SHP77 treated with DMSO at 0.1 percent for 48 hours (cell line): ENCODE results near the gene PARVA.
"Not testable (repeated sequence)": the region's sequence is repeated elsewhere in the genome, so short reads cannot be mapped to it uniquely, and the experiment has no call there.

Source experiments
- DNase-seq: peaks from one replicate; lab custom pipeline; 2025; lab: John Stamatoyannopoulos, UW

The PARVA gene

GRCh38 chr11:12503886-12504285 is 126.5 kb downstream of the PARVA start:
- no peak for DNase-seq

- DNase-seq, result no peak
These were observed 127.8 kb downstream of the PARVA start for GRCh38 chr11:12505183-12505582.

DNA sequence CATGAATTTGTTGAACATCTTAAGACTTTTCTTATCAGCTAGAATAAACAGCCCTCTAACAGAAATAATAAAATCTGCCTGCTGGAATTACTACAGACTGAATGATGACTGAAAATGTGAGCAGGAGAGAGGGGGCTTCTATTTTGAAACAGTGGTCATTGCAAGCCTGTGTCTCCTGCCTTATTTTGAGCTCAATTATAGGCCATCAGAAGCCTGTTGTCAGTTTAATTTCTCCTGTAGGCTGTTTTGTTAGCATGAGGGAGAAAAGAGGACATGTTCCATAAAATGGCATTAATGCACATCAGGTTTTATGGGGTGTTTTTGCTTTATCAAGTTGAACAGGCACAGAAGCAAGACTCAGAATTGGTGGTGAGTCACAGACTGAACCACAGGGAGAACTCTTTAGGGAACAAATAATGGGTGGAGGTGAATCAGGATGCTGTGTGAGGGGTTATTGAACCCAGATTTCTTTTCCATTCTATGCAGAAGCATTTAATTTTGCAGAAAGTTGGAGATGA is 129.1 kb downstream of the PARVA start:
- DNase-seq, result no peak

- DNase-seq, result no peak
These were observed 130.0 kb downstream of the PARVA start for GRCh38 chr11:12507391-12507790.

- no peak for DNase-seq
These were observed 130.9 kb downstream of the PARVA start for GRCh38 chr11:12508151-12508751.

GRCh38 chr11:12509371-12509770 is 132.0 kb downstream of the PARVA start:
- no peak for DNase-seq

GRCh38 chr11:12512132-12512531 is 134.8 kb downstream of the PARVA start:
- DNase-seq, result no peak

- DNase-seq, result no peak
These were observed 135.5 kb downstream of the PARVA start for GRCh38 chr11:12512826-12513395.

GRCh38 chr11:12516387-12517105 is 139.2 kb downstream of the PARVA start:
- no peak for DNase-seq

DNA sequence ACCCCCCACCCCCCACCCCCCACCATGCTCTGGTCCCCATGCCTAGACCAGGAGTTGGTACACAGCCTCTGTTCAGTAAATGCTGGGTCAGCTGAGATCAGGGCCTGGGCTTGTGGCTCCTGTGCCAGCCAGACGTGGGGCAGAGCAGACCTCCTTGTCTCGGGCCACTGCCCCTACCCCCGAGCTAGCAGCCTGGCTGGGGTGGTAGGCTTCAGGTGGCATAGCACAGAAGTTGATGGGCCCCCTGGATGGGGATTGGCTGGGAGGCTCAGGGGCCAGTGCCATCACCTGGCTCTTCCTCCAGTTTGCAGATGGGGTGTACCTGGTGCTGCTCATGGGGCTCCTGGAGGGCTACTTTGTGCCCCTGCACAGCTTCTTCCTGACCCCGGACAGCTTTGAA is 139.9 kb downstream of the PARVA start:
- no peak for DNase-seq

GRCh38 chr11:12517741-12518140 is 140.4 kb downstream of the PARVA start:
- no peak for DNase-seq

GRCh38 chr11:12518606-12519385 is 141.4 kb downstream of the PARVA start:
- no peak for DNase-seq

DNA sequence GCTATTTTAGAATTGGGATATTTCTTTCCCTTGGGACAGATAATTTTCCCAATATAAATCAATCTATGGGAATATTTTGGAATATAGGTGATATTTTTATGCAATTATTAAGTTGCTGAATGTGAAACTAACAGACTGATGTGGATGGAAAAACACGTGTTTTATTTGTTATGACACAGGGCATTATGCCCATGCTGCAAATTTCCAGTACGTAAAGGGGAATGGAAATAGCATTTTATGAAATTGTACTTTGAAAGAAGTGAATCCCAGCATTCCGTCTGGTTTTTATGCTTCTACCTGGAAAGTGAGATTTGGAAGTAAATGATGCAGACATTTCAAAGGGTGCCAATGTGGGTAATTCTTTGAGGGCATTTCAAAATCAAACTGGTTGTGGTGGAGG is 142.7 kb downstream of the PARVA start:
- no peak for DNase-seq

GRCh38 chr11:12520576-12520975 is 143.2 kb downstream of the PARVA start:
- DNase-seq, result not testable (repeated sequence)

DNA sequence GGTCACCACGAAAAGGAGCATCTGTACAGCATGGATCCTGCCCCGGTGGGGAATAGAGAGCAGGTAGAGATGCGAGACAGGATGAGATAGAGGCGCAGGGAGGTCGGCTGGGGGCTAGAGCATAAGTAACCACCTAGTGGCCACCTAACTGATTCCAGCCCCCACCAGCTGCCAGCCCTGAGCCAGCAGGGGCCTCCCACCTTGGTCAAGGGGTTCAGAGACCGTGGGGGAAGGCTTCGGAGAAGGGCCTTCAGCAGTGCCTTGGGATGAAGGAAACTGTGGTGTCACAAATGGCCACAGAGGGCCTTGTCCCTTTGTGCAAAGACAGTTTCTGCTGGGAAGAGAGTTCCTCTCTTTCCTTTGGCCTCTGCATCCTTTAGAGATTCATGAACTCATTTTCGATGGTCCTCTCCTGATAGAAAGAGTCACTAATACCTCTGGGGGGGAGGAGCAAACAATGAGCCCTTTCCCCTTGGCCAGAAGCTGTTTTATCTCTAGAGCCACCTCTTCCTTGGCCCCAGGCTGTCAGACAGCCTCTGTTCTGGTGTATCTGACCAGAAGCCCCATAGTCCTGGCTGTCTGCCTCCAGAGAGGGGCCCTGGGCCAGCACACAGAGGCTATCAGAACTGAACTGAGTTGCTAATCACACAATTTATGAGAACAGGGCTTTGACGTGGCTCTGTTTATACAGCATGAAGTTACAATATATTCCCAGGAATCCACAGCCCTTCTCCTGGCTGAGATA is 146.0 kb downstream of the PARVA start:
- DNase-seq, result no peak

GRCh38 chr11:12524865-12525264 is 147.5 kb downstream of the PARVA start:
- no peak for DNase-seq

GRCh38 chr11:12525466-12526055 is 148.2 kb downstream of the PARVA start:
- DNase-seq, result no peak

GRCh38 chr11:12526789-12527188 is 149.4 kb downstream of the PARVA start:
- DNase-seq, result no peak

DNA sequence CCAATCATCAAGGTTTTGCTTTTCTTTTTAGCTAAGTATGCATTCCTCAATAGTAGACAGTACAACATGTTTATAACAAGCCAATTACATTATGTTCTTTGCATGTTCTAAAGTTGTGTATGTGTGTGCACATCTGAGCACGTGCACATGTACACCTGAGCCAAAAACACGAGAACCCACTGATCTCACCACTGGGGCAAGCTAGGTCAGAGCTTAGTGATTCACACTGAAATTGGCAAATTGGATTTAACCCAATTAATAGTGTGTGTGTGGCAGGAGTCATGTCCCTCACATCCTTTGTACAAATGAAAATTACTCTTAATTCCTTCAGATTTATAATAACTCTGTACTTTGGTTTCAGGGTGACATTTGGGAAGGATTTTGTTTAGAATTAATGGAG is 151.1 kb downstream of the PARVA start:
- no peak for DNase-seq

DNA sequence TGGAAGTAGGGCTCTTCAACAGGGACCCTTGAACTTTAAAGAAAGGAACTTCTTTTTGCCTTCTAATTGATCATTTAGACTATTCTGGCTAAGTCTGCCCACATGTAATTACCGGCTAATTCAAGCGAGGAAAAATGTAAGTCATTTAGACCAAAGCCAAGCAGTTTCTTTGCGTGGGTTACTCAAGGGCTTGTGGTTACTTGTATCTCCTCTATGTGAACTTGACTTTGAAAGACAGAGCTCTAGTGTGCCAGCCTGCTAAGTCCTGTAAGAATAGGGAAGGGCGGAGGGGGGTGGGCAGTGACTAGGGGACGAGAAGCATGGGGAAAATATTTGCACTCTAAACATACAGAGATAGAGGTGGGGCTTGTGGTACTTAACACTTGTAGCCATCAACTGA is 151.7 kb downstream of the PARVA start:
- DNase-seq, result no peak

DNA sequence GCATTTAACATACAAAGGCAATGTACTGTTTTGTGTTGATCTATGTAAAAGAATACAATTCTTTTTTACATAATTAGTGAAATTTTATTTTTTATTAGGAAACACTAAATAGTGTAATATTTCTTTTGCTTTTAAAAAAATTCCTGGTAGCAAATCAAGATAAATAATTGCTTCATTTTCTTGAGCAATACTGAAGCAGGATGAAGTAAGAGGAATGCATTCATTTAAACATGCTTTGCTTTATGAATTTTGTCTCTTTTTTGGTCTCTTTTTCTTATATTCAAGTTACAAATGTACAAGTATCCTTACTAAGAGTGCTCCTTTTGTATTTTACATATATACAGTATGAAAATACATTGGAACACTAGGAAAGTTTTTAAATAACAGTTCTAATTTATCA is 152.4 kb downstream of the PARVA start:
- no peak for DNase-seq
